ENCODE measurements around the gene CXorf58.

CXorf58 gene

DNA sequence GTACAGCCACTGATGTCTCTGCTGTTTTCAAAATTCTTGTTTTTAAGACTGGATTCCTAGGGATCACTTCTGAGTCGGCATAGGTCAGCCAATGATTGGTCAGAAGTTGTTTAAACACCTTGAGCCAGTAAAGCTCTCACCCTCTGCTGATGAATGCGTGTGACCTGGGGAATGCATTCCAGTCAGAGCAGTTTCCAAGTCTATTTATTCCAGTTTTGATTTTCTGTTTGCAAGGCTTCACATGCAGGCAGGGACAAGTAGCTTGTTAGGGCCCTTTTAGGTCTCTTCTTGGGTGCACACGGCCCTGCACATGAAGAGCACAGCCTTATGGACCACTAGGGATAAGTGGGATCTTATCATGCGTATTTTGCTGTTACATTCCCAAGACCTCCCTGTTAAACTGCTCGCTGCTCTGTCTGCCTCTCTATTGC, 72.2 kb downstream of the CXorf58 start:
- Histone ChIP-seq H3K4me3 (ENCODE audit: low read length) (no peak overlapping the region), H3K36me3 (replicated peaks; ENCODE audit: low read depth, low read length) (peaks cover 3% of the 10 kb centered on the region), H3K9me3 (ENCODE audit: insufficient read depth, low read length) (no peaks in the 10 kb centered on the region), H3K27ac (ENCODE audit: low read length) (no peak overlapping the region), H3K79me2 (ENCODE audit: low read length) (no peaks in the 10 kb centered on the region), H4K20me1 (ENCODE audit: insufficient read depth, low read length) (no peaks in the 10 kb centered on the region), H3K4me1 (ENCODE audit: low read length) (no peaks in the 10 kb centered on the region), H3K9ac (ENCODE audit: low read length) (no peak overlapping the region), H3K27me3 (ENCODE audit: low read depth, low read length) (no peaks in the 10 kb centered on the region), H2AFZ (ENCODE audit: low read depth, low read length) (no peak overlapping the region), H3K4me2 (ENCODE audit: low read length) (no peak overlapping the region)
- TF ChIP-seq, protein P1, sequence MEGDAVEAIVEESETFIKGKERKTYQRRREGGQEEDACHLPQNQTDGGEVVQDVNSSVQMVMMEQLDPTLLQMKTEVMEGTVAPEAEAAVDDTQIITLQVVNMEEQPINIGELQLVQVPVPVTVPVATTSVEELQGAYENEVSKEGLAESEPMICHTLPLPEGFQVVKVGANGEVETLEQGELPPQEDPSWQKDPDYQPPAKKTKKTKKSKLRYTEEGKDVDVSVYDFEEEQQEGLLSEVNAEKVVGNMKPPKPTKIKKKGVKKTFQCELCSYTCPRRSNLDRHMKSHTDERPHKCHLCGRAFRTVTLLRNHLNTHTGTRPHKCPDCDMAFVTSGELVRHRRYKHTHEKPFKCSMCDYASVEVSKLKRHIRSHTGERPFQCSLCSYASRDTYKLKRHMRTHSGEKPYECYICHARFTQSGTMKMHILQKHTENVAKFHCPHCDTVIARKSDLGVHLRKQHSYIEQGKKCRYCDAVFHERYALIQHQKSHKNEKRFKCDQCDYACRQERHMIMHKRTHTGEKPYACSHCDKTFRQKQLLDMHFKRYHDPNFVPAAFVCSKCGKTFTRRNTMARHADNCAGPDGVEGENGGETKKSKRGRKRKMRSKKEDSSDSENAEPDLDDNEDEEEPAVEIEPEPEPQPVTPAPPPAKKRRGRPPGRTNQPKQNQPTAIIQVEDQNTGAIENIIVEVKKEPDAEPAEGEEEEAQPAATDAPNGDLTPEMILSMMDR (IDR thresholded peaks at IDR 0.05; ENCODE audit: low read depth, low read length) = no peak
- TF ChIP-seq EZH2phosphoT487 (IDR thresholded peaks at IDR 0.05; ENCODE audit: low read depth) = no peak

DNA sequence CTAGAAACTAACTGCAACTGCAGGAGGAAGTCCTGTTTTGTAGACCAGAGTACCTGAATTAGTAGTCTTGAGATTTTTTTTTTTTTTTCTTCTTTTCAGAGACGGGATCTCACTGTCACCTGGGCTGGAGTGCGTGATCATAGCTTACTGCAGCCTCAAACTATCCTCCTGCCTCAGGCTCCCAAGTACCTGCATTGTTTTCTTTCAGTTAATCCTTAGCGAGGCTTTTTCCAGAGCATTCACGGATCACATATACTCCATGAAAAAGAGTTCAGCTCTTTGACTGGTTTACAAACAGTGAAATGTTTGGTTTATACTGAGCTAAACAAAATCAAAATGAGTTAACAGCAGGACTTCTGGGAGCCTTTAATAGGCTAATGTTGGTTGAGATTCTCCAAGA, 73.4 kb downstream of the CXorf58 start:
- H3K4me3 ChIP-seq (ENCODE audit: low read length) = no peak overlapping the region
- no peak overlapping the region for H3K27ac ChIP-seq (ENCODE audit: low read length)
- no peaks in the 10 kb centered on the region for H3K9me3 ChIP-seq (ENCODE audit: insufficient read depth, low read length)
- peaks cover 5% of the 10 kb centered on the region for H3K36me3 ChIP-seq (replicated peaks; ENCODE audit: low read depth, low read length)
- peaks cover 3% of the 10 kb centered on the region; the same call in 1 of the 2 replicates for H3K79me2 ChIP-seq (ENCODE audit: low read length)
- H3K27me3 ChIP-seq (ENCODE audit: low read depth, low read length) = no peaks in the 10 kb centered on the region
- H3K4me2 ChIP-seq (ENCODE audit: low read length) = no peak overlapping the region
- no peak overlapping the region for H3K9ac ChIP-seq (ENCODE audit: low read length)
- no peak for TF ChIP-seq EZH2phosphoT487 (IDR thresholded peaks at IDR 0.05; ENCODE audit: low read depth)
- H4K20me1 ChIP-seq (ENCODE audit: insufficient read depth, low read length) = 0 out of 2 replicates have a peak, but pooled peaks cover 2% of the 10 kb centered on the region
- H3K4me1 ChIP-seq (ENCODE audit: low read length) = no peaks in the 10 kb centered on the region
- H2AFZ ChIP-seq (ENCODE audit: low read depth, low read length) = no peak overlapping the region

DNA sequence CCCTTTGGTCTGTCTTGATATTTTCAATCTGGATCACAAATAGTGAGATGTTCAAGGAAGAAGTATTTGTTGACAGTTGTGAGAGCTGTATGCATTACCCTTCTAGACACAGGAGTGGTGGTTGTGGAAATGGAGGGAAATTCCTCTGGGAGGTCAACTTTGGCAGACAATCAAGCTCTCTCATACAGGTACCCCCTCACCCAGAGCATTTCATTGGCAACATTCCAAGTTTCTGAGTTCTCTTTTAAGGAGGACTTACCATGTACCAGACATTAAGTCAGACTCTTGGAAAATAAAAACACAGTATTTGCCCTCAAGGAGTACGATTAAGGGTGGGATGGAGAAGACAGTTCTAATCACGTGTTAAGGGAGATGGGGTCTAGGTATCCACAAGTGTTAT, 73.9 kb downstream of the CXorf58 start:
- Histone ChIP-seq H3K36me3 (replicated peaks; ENCODE audit: low read depth, low read length) (peaks cover 10% of the 10 kb centered on the region), H3K79me2 (ENCODE audit: low read length) (peaks cover 3% of the 10 kb centered on the region; the same call in 1 of the 2 replicates), H2AFZ (ENCODE audit: low read depth, low read length) (no peak overlapping the region), H3K9ac (ENCODE audit: low read length) (no peak overlapping the region), H3K9me3 (ENCODE audit: insufficient read depth, low read length) (no peaks in the 10 kb centered on the region), H3K27ac (ENCODE audit: low read length) (no peak overlapping the region), H3K4me3 (ENCODE audit: low read length) (no peak overlapping the region), H3K4me1 (ENCODE audit: low read length) (no peaks in the 10 kb centered on the region), H3K27me3 (ENCODE audit: low read depth, low read length) (no peaks in the 10 kb centered on the region), H4K20me1 (ENCODE audit: insufficient read depth, low read length) (0 out of 2 replicates have a peak, but pooled peaks cover 6% of the 10 kb centered on the region), H3K4me2 (ENCODE audit: low read length) (no peak overlapping the region)
- TF ChIP-seq, protein P1 (IDR thresholded peaks at IDR 0.05; ENCODE audit: low read depth, low read length) = no peak
- no peak for TF ChIP-seq EZH2phosphoT487 (IDR thresholded peaks at IDR 0.05; ENCODE audit: low read depth)

DNA sequence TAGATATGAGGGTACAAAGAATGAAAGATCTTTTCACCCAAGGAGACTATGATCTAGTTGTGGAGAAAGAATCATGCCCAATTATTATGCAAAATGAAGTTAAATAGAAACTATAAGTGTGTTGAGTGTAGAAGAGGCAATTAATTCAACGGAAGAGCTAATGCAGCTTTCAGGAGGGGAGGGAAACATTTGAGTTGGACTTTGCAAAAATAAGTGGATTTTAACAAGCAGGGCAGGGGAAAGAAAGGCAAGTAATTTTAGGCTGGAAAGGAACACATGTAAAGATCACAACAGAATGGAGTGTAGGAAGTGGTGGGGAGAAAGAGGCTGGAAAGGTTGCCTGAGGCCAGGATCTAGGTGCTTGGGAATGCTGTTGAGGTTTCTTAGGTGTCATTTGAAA, 75.1 kb downstream of the CXorf58 start:
- no peak overlapping the region for H3K9ac ChIP-seq (ENCODE audit: low read length)
- H3K4me2 ChIP-seq (ENCODE audit: low read length) = no peak overlapping the region
- 0 out of 2 replicates have a peak, but pooled peaks cover 10% of the 10 kb centered on the region for H4K20me1 ChIP-seq (ENCODE audit: insufficient read depth, low read length)
- peaks cover 14% of the 10 kb centered on the region for H3K36me3 ChIP-seq (replicated peaks; ENCODE audit: low read depth, low read length)
- no peak overlapping the region for H3K4me3 ChIP-seq (ENCODE audit: low read length)
- H3K9me3 ChIP-seq (ENCODE audit: insufficient read depth, low read length) = no peaks in the 10 kb centered on the region
- no peak overlapping the region for H3K27ac ChIP-seq (ENCODE audit: low read length)
- peaks cover 3% of the 10 kb centered on the region; the same call in 1 of the 2 replicates for H3K79me2 ChIP-seq (ENCODE audit: low read length)
- TF ChIP-seq, protein P1 (IDR thresholded peaks at IDR 0.05; ENCODE audit: low read depth, low read length) = no peak
- TF ChIP-seq EZH2phosphoT487 (IDR thresholded peaks at IDR 0.05; ENCODE audit: low read depth) = no peak
- H2AFZ ChIP-seq (ENCODE audit: low read depth, low read length) = no peak overlapping the region
- H3K27me3 ChIP-seq (ENCODE audit: low read depth, low read length) = no peaks in the 10 kb centered on the region
- no peaks in the 10 kb centered on the region for H3K4me1 ChIP-seq (ENCODE audit: low read length)

Measured in OCI-LY3 (cell line).